IPS DF 4.7 (cell line): ENCODE data around the gene MMD2.
A peak's percentile ranks its signal among the peaks of the same experiment; 100 is the strongest.
"Not testable (repeated sequence)": the region's sequence is repeated elsewhere in the genome, so short reads cannot be mapped to it uniquely, and the experiment has no call there.

ENCODE experiments used
- DNase-seq: peaks from one replicate; pipeline ENCODE4 v3.0.0-alpha.2; 2013; ENCODE audit warnings: low spot score; ENCODE audit errors: extremely low read depth

MMD2 gene, protein sequence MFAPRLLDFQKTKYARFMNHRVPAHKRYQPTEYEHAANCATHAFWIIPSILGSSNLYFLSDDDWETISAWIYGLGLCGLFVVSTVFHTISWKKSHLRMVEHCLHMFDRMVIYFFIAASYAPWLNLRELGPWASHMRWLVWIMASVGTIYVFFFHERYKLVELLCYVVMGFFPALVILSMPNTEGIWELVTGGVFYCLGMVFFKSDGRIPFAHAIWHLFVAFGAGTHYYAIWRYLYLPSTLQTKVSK

DNA sequence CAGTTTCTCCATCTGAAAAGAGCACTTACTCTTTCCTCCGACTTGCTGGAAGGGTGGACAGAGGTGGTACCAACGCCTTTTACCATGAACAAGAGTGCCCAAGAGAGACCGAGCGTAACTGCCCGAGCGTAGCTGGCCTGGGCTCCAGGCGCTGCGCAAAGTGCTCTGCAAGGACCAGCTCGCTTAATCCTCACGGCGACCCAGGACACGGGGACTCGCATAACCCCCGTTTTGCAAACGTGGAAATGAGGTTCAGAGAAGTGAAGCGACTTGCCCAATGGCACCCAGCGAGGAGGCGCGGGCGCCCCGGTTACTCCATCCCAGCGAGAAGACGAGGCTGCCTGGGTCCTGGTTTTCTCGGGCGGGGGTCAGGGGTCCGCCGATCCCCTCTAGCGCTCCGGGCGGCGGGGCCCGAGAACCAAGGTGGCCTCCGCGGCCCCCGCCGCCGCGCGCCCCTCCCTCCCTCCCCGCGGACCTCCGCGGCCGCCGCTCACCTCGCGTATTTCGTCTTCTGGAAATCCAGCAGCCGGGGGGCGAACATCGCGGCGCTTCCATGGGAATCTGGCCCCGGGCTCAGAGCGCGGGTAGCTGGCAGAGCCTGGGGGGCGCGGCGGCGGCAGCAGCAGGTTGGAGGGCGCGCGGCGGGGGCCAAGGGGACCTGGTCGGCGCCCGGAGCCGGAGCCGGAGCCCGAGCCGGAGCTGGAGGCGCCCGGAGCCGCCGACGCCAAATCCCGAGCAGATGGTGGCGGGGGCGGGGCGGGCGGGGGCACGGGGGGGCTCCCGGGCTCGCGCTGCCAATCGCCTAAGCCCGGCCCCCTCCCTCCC lies at the start of gene MMD2:
Gene MMD2, minus strand, starts transcription at position 711 of the 825 bp plus-strand sequence. Its CDS starts 170 bp downstream, at position 541.
- DNase-seq: no peak

- no peak for DNase-seq
Observed at GRCh38 chr7:5005066-5005465, 46.1 kb upstream of the MMD2 start.

- DNase-seq: no peak
Observed at GRCh38 chr7:5001911-5002310, 42.9 kb upstream of the MMD2 start.

DNA sequence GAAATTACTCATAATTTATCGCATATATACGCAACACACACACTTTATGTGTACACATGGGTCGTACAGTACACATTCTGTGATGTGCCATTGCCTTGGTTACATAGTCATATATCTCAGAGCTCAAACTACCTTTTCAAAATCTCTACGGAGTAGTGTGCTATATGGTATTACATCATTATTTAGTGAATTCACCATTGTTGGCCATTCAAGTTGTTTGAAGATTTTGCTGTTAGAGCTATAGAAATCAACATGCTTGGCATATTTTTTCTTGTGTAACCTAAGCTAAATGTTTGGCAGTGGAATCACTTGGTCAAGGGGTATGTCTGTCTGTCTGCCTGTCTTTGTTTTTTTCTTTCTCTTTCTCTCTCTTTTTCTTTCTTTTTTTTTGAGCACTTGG lies 42.0 kb upstream of the MMD2 start:
- no peak for DNase-seq

GRCh38 chr7:4999369-4999950 lies 40.5 kb upstream of the MMD2 start:
- no peak for DNase-seq

DNA sequence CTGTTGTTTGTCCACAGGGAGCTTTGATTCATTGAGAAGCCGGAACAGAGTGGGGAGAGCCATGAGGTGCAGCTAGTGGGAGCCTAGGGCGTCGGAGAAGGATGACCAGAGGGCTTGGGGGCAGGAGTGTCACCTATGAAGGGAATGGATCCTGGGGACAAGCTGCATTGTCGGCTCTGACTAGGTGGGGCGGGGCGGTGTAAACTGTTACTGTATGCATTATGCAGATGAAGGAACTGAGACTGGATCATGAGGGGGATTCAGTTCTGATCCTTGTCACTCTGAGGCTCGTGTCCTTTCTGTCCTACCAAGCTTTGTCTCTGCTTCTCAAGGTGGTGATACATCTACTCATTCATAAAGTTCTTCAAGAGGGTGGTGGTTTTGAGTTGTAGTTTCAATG lies 39.9 kb upstream of the MMD2 start:
- no peak for DNase-seq

DNA sequence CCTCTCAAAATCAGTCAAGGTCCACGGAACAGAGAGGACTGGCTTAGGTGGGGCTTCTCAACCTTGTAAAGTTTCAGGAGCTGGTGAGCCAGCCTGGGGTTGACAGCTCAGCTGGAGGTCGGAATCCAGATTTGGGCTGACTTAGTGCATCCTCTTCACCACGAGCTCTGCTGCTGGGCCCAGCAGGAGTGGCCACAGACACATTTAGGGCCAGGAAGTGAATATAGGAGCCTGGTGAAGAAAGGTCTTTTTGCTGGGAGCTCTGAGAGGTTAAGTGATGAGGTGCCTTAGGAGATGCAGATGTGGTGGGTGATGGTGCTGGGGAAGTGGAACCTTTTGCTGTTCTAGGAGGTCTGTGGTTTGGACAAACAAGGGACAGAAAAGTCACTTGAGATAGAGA lies 39.3 kb upstream of the MMD2 start:
- DNase-seq: no peak

DNA sequence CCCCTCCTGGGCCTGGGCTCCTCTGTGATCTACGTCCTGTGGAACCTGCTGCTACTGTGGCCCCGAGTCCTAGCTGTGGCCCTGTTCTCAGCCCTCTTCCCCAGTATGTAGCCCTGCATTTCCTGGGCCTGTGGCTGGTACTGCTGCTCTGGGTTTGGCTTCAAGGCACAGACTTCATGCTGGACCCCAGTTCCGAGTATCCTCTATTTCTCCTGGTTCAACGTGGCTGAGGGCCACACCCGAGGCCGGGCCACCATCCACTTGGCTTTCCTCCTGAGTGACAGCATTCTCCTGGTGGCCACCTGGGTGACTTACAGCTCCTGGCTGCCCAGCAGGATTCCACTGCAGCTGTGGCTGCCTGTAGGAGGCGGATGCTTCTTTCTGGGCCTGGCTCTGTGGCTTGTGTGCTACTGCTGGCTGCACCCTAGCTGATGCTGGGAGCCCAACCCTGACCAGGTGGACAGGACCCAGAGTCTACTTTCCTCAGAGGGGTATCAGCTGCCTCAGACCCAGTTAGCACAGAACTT lies 37.8 kb upstream of the MMD2 start:
- no peak for DNase-seq

GRCh38 chr7:4995429-4995969 lies 36.5 kb upstream of the MMD2 start:
- no peak for DNase-seq

DNA sequence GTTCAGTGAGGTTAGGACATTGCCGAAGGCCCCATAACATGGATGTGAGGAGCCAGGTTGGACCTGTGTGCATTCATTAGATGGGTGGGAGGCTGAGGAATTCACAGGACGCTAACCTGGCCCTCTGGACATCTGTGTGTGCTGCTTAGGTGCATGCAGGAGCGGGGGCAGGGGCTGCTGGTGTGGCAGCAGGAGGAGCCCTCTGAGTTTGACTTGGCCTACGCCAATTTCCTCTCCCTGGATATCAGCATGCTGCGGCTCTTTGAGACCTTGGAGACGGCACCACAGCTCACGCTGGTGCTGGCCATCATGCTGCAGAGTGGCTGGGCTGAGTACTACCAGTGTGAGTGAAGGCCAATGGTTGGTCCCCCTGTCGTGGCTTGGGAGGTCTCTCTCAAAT lies 34.5 kb upstream of the MMD2 start:
- DNase-seq: no peak

- not testable (repeated sequence) for DNase-seq
Observed at GRCh38 chr7:4982741-4983140, 23.8 kb upstream of the MMD2 start.

- not testable (repeated sequence) for DNase-seq
Observed at GRCh38 chr7:4981295-4981890, 22.4 kb upstream of the MMD2 start.

DNA sequence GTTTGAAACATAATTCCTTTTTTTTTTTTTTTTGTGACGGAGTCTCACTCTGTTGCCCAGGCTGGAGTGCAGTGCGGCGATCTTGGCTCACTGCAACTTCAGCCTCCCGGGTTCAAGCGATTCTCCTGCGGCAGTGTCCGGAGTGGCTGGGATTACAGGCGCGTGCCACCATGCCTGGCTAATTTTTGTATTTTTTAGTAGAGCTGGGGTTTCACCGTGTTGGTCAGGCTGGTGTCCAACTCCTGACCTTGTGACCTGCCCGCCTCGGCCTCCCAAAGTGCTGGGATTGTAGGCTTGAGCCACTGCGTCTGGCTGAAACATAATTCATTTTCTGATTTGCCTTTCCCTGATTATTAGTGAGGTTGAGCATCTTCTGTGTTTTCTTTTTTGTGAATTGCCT lies 16.6 kb upstream of the MMD2 start:
- DNase-seq: not testable (repeated sequence)

DNA sequence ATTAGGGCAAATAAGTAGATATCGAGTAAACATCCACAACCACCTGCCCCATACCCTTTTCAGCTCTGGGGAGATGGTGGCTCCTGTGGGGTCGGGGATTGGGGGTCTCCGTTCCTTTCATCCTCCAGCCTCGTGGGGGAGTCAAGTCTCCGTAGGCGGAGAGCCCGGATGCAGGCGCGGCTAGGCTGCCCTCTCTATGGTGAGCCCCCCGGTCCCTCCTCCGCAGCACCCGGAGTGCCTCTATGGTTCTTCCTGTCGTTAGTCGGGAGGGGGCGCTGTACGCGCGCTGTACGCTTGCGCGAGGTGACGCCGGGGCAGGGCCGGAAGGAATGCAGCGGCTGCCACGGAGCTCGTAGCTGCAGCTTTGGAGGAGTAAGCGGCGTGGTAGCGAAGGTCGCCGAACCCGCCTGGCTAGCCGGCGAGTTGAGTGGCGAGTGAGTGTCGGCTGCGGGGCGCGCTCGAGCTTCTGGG lies 14.8 kb upstream of the MMD2 start:
- DNase-seq: peak; percentile 72

DNA sequence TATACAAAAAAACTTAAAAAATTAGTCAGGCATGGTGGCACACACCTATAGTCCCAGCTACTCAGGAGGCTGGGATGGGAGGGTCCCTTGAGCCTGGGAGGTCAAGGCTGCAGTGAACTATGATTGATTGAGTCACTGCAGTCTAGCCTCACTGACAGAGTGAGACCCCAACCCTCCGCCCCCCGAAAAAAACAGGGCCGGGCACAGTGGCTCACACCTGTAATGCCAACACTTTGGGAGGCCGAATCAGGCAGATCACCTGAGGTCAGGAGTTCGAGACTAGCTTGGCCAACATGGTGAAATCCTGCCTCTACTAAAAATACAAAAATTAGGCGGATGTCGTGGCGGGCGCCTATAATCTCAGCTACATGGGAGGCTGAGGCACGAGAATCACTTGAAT lies 13.5 kb upstream of the MMD2 start:
- DNase-seq: not testable (repeated sequence)

DNA sequence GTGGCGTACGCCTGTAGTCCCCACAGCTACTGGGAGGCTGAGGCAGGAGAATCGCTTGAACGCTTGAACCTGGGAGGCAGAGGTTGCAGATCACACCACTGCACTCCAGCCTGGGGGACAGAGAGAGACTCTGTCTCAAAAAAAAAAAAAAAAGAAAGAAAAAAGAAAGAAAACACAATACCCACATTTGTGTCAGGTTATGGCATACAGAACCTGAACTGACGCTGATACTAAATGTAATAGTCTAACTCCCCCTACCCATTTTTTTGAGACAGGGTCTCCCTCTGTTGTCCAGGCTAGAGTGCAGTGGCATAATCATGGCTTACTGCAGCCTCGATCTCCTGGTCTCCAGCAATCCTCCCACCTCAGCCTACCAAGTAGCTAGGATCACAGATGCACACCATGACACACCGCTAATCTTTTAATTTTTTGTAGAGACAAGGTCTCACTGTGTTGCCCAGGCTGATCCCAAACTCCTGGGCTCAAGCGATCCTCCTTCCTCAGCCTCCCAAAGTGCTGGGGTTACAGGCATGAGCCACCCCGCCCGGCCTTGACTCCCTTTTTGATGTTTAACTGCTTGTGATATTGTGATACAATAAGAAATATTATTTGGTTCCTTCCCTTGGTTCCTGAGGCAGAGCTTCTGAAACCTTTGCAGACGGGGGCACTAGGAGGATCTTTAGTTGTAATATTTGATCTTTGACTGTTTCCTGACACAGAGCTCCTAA lies 6.5 kb upstream of the MMD2 start:
- no peak for DNase-seq

DNA sequence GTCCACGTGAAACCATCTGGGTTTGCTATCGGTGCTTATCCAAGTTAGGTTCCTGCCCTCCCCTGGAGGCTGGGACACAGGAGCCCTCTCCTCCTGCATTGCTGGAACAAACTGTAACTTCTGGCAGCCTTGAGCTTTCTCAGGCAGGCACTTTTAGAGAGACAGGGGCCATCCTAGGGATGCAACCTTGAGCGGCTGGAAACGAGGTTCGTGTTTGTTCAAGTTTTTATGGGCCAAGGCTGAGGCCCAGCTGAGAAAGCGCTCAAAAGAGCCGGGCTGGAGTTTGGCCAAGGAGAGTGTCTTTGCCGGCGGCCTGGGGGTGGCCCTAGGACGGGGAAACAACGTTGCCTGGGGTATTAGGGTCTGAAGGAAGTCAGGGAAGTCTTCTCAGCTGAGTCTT lies 5.5 kb upstream of the MMD2 start:
- no peak for DNase-seq

DNA sequence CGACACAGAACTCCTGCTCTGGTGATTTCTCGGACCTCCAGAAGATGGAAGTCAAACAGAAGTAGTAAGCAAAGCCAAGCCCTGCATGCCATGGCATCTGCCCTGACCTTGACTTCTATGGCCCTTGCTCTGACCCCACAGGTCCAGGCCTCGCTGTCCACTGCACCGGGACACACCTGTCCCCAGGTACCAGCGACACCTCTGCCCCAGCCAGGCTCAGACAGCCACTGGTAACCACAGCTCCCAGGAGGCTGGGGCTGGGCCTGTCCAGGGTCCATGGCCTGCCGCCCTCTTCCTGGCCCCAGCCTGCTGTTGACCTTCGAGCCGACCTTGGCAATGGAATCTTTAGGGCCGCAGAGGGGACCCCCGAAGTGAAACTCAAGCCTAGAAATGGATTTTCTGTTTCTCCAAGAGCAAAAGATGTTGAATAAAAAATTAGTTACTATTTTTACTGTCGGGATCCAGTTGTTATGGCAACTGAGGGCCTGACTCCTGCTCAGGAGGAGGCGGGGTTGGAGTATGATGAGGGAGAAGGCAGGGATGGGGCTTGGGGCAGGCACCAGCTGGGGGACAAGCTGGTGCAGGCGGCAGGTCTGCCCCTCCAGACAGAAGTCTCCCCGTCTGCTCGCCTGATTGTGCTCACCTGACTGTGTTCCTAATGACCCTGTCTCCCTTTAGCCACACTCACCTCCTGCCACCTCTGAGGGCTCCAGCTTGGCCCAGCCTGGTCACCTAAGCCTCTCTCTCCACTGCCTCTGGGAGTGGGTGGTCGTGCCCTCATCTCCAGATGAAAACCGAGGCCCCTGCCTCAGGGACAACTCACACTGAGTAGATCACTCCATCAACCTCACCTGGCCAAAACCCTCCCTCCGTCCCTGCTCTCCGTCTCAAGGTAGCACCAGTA lies 4.1 kb upstream of the MMD2 start:
- no peak for DNase-seq

GRCh38 chr7:4960363-4960762 lies 1.4 kb upstream of the MMD2 start:
- DNase-seq: no peak

- DNase-seq: no peak
Observed at GRCh38 chr7:4959893-4960292, 906 bp upstream of the MMD2 start.
